Duodenal mucosa (tissue), 2 donors: ENCODE measurements around the gene CNNM1.
A peak's percentile ranks its signal among the peaks of the same experiment; 100 is the strongest.

Source experiments
- H3K27ac ChIP-seq: one replicate; pipeline ENCODE4 v1.7.0; 2013; ENCODE audit warnings: low read depth, low read length
- H3K27me3 ChIP-seq, 2 donors: one replicate each; pipeline ENCODE4 v1.7.0; 2013; ENCODE audit warnings: low read length in 2 of 2, control low read depth in 1 of 2; ENCODE audit not compliant: insufficient read depth in 2 of 2, control insufficient read depth in 1 of 2
- H3K36me3 ChIP-seq, 2 donors: one replicate each; pipeline ENCODE4 v1.7.0; 2013; ENCODE audit warnings: low read length in 2 of 2, control low read depth in 1 of 2; ENCODE audit not compliant: insufficient read depth in 2 of 2, control insufficient read depth in 1 of 2
- H3K4me1 ChIP-seq, 2 donors: one replicate each; pipeline ENCODE4 v1.7.0; 2013; ENCODE audit warnings: low read length in 2 of 2, control low read depth in 1 of 2; ENCODE audit not compliant: insufficient read depth in 2 of 2, control insufficient read depth in 1 of 2
- H3K4me3 ChIP-seq, 2 donors: one replicate each; pipeline ENCODE4 v1.7.0; 2013; ENCODE audit warnings: low read length in 2 of 2, low read depth in 1 of 2
- H3K9ac ChIP-seq, 2 donors: one replicate each; pipeline ENCODE4 v1.7.0; 2013; ENCODE audit warnings: low read length in 2 of 2, low read depth in 1 of 2
- H3K9me3 ChIP-seq, 2 donors: one replicate each; pipeline ENCODE4 v1.7.0; 2013; ENCODE audit warnings: low read length in 2 of 2, control low read depth in 1 of 2; ENCODE audit not compliant: control insufficient read depth in 1 of 2

CNNM1 gene

DNA sequence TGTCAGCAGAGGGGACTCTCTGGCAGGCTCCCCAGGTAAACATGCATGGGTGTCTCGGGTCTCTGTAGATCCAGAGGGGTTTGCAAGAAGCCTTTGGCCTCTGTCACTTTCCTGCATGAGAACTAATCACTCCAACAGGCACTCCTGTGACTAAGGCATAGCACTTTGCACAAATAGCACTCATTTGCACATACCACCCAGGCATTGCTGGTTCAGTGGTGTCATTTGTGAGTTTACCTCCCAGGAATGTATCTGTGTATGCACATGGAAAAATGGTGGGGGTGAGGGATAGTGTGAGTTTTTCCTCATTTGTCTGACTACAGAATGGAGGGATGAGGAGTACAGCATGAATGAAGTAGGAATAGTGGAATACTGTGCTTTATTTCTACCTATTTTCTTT, 39.5 kb downstream of the CNNM1 start:
- Histone ChIP-seq H3K9me3 (no peaks in the 10 kb centered on the region), H3K9ac (no peak overlapping the region), H3K27ac (no peak overlapping the region), H3K4me3 (no peak overlapping the region), H3K4me1 (peaks cover 0 to 3% of the 10 kb centered on the region in 2 donors), H3K27me3 (peaks cover 0 to 6% of the 10 kb centered on the region in 2 donors), H3K36me3 (no peaks in the 10 kb centered on the region)

DNA sequence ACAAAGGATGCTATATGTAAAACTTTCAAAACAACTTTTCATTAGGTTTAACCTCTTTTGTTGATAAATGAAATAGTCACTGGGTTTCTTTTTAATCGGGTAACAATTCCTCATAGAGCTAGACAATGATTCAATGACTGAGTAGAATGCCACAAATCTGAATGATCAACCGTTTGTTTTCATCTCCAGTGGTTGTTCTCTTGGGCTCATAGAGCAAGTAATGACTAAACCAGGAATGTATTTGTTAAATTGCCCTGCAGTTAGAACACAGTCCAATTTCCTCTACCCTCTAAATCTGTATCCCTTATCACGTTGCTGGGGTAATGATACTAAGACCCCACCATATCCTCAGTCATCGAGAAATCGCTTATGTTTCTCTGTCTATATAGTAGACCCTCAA, 40.0 kb downstream of the CNNM1 start:
- peaks cover 0 to 3% of the 10 kb centered on the region in 2 donors for H3K4me1 ChIP-seq
- H3K27ac ChIP-seq, result no peak overlapping the region
- peaks cover 0 to 6% of the 10 kb centered on the region in 2 donors for H3K27me3 ChIP-seq
- H3K9me3 ChIP-seq, result no peaks in the 10 kb centered on the region
- H3K9ac ChIP-seq, result no peak overlapping the region
- no peaks in the 10 kb centered on the region for H3K36me3 ChIP-seq
- no peak overlapping the region for H3K4me3 ChIP-seq

DNA sequence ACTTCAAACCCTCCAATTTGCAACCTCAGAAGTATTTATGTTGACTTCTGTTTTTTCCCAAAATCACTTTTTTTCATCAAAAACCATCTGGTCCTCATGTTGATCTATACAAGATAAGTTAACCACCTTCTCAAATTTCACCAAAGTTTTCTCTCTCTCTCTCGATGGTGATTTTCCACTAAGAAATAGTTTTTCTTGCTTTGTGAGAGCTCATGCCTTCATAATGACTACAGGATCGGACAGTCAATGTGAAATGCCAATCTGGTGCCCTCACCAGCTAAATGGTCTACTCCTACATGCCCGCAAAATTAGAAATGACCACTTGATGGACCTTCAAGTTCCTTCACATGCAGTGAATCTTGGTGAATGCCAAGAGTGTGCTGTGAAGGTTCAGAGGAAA, 40.4 kb downstream of the CNNM1 start:
- H3K4me3 ChIP-seq, result no peak overlapping the region
- no peak overlapping the region for H3K9ac ChIP-seq
- H3K36me3 ChIP-seq, result no peaks in the 10 kb centered on the region
- no peaks in the 10 kb centered on the region for H3K9me3 ChIP-seq
- no peak overlapping the region for H3K27ac ChIP-seq
- H3K4me1 ChIP-seq, result peaks cover 0 to 3% of the 10 kb centered on the region in 2 donors
- H3K27me3 ChIP-seq, result peaks cover 0 to 6% of the 10 kb centered on the region in 2 donors

DNA sequence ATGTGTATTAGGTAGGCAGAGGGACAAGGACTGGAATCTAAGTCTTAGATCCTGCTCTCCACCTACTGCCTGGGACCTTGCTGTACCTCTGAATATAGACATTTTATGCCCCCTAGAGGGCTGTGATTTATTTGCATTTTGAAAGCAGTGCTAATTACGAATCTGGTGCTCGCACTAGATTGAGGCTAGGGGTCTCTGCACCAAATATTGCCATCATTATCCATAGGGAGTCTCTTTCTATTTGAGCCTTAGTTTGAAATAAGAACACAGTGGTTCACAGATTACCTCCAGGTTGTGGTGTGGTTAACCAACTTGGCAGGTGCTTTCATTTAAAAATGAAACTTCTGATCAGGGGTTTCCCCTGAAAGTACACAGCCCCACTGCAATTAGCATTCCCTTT, 41.8 kb downstream of the CNNM1 start:
- H3K9ac ChIP-seq, result no peak overlapping the region
- no peaks in the 10 kb centered on the region for H3K9me3 ChIP-seq
- H3K4me1 ChIP-seq, result peaks cover 0 to 3% of the 10 kb centered on the region in 2 donors
- H3K27ac ChIP-seq, result no peak overlapping the region
- H3K4me3 ChIP-seq, result peak overlapping the region in 1 of 2 donors; percentile 12
- H3K36me3 ChIP-seq, result no peaks in the 10 kb centered on the region
- peaks cover 0 to 6% of the 10 kb centered on the region in 2 donors for H3K27me3 ChIP-seq

DNA sequence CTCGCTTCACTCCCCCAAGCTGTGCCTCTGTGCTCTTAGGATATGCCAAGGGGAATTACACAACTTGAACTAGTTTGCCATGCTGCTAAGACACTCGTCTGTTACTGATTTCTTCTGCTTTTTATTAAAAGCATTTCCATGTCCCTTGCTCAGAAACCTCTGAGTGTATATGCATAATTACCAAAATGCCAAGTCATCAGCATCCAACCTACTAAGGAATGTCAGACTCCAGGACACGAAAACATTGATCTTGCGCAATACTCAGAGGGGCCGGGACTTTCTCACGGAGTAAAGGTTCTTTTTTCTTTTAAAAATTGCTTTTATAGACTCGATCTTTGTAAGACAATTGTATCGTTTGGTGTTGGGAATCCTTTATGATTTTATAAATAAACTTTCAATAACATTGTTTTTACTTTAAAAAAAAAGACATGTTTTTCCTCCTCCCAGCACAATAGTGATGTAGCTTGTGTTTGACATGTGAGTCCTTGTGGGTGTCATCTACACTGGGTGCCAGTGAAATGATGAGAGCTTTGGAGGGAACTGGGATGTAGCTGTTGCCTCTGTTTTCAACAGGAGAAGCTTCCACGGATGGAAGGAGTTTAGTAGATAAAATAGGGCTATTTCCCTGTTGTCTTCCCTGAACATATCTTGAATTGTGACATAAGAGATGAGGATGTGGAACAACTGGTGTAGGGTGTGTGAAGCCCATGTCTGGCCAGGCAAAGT, 43.6 kb downstream of the CNNM1 start:
- Histone ChIP-seq H3K9me3 (no peaks in the 10 kb centered on the region), H3K27ac (no peak overlapping the region), H3K4me1 (peaks cover 0 to 3% of the 10 kb centered on the region in 2 donors), H3K27me3 (peaks cover 0 to 6% of the 10 kb centered on the region in 2 donors), H3K36me3 (no peaks in the 10 kb centered on the region), H3K4me3 (no peak overlapping the region), H3K9ac (no peak overlapping the region)

DNA sequence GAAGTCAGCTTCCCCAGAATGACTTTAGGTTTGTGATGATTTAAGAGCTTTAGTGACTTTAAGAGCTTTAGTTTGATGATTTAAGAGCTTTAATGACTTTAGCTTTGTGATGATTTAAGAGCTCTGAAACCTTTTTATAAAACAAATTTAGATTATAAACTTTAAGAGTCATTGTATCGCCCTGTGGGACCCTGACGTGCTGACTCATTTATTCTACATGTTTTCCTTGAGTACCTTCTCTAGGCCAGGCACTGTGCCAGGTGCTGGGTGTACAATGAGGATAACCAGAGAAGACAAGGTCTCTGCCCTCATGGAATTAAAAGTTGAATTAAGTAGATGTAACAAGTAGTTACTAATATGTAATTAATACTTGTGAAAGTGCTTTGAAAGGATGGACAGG, 45.4 kb downstream of the CNNM1 start:
- Histone ChIP-seq H3K27me3 (peaks cover 0 to 4% of the 10 kb centered on the region in 2 donors), H3K9me3 (no peaks in the 10 kb centered on the region), H3K4me1 (peaks cover 0 to 3% of the 10 kb centered on the region in 2 donors), H3K4me3 (no peak overlapping the region), H3K27ac (no peak overlapping the region), H3K36me3 (no peaks in the 10 kb centered on the region), H3K9ac (no peak overlapping the region)

DNA sequence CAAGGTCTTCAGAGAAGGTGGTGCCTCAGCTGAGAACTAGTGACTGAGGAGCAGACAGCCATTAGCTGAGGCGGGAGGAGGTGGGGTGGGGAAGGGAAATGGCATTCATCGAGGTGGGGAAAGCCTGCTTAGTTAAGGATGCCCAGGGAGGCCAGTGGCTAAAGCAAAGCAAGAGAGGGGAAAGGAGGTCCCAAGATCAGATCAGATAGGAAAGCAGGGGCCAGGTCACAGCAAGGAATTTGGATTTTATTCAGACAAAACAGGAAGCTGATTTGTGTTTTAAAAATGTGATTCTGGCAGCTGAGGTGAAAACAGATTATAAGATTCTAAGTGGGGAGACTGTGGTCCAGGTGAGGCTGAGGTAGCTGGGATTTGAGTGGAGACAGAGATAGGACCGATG, 45.8 kb downstream of the CNNM1 start:
- Histone ChIP-seq H3K27me3 (peaks cover 0 to 4% of the 10 kb centered on the region in 2 donors), H3K27ac (no peak overlapping the region), H3K36me3 (no peaks in the 10 kb centered on the region), H3K4me3 (no peak overlapping the region), H3K9me3 (no peaks in the 10 kb centered on the region), H3K9ac (no peak overlapping the region), H3K4me1 (peaks cover 0 to 3% of the 10 kb centered on the region in 2 donors)

DNA sequence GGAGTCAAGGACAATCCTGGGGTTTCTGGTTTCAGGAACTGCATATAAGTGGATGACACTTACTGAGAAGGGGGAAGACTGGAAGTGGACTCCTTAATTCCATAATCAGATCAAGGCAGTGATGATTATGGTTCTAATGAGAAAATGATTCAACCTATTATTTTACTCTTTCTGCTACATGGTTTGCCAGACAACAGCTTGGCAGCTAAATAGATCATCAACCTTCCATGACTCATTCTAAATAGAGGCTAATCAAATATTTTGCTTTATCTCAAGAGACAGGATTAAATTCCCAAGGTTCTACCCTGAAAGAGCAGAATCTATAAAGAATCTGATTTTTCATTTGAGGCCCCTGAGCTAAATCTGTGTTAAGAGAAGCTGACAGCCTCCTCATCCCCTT, 46.3 kb downstream of the CNNM1 start:
- Histone ChIP-seq H3K4me1 (peaks cover 0 to 3% of the 10 kb centered on the region in 2 donors), H3K9ac (no peak overlapping the region), H3K27me3 (no peaks in the 10 kb centered on the region), H3K4me3 (no peak overlapping the region), H3K36me3 (no peaks in the 10 kb centered on the region), H3K27ac (no peak overlapping the region), H3K9me3 (no peaks in the 10 kb centered on the region)

DNA sequence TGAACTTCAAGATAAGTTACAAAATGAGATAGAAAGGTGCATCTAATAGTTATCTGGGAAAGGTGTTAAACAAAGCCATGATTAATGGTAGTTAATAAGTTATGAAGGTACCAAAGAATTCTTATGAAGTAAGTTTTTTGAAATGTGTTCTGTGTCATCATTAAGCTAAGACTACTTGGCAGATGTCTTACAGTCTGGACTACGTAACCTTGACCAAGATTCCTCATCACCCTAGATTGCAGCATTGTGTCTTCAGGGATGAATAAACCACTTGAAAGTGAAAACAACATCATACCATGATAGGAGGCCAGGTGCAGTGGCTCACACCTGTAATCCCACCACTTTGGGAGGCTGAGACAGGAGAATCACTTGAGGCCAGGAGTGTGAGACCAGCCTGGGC, 53.0 kb downstream of the CNNM1 start:
- no peak overlapping the region for H3K27ac ChIP-seq
- H3K4me3 ChIP-seq, result no peak overlapping the region
- H3K9ac ChIP-seq, result no peak overlapping the region
- no peaks in the 10 kb centered on the region for H3K36me3 ChIP-seq
- no peaks in the 10 kb centered on the region for H3K27me3 ChIP-seq
- no peaks in the 10 kb centered on the region for H3K9me3 ChIP-seq
- no peaks in the 10 kb centered on the region for H3K4me1 ChIP-seq

DNA sequence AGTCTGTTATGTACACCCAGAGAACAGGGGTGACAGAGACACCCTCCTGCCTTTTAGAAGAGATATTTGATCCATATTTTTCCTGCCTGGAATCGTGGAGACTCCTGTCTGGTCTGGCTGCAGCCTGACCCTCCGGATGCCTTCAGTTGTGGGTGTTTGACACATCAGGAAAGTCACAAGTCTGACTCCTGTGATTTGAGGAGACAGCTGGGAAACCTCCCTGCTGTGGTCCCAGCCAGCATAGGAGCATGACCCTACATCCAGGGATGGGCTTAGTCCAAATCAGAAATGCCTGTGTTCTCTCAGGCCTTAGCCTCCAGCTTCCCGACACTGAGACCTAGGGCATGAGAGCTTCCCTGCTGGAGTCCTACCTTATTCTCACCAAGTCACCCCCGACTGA, 57.9 kb downstream of the CNNM1 start:
- no peaks in the 10 kb centered on the region for H3K36me3 ChIP-seq
- no peak overlapping the region for H3K27ac ChIP-seq
- H3K27me3 ChIP-seq, result no peaks in the 10 kb centered on the region
- no peak overlapping the region for H3K9ac ChIP-seq
- H3K9me3 ChIP-seq, result no peaks in the 10 kb centered on the region
- H3K4me3 ChIP-seq, result no peak overlapping the region
- no peaks in the 10 kb centered on the region for H3K4me1 ChIP-seq
